ENCODE measurements around the gene ENTPD3.

The ENTPD3 gene, protein sequence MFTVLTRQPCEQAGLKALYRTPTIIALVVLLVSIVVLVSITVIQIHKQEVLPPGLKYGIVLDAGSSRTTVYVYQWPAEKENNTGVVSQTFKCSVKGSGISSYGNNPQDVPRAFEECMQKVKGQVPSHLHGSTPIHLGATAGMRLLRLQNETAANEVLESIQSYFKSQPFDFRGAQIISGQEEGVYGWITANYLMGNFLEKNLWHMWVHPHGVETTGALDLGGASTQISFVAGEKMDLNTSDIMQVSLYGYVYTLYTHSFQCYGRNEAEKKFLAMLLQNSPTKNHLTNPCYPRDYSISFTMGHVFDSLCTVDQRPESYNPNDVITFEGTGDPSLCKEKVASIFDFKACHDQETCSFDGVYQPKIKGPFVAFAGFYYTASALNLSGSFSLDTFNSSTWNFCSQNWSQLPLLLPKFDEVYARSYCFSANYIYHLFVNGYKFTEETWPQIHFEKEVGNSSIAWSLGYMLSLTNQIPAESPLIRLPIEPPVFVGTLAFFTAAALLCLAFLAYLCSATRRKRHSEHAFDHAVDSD

DNA sequence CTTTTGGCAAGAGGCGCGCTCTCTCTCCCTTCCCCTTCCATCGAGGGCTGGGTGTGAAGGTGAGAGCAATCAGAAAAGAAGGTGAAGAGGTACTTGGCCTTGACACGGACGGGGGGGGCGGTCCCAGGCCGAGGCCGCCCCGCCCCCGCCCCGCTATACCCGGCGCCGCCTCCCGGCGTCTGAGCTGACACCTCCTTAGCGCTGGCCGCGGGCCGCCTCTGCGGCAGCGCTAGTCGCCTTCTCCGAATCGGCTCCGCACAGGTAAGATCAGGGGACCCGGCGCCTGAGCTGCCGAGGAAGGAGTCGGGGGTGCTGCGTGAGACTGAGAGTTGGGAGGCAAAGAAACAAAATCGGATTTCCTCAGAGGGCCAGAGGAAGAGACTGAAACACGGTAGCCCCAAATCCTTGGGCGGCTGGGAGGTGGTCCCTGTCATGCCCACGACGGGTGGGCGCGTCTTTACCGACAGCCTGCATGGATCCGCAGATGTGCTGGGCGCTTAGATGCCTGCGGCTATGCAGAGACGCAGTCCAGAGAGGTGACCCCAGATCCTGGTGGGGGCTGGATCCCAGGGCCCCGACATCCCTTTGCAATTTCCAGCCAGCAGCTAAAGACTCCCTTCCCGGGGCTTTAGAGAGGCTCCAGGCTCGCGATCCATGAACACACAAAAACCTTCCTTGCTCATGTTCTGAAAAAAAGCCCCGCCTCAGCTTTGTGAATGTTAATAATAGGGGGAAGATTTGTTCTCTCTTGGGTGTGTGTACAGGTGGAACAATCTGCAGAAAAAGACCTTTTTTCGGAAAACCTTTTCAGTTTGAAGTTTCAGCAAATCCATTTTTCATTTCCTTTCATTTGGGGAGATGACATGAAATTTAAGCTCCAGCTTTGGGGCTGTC lies at the start of gene ENTPD3:
TSS of gene ENTPD3 (plus strand) at position 184 of the 894 bp plus-strand sequence. CDS start 874 bp downstream, outside the sequence.
- Histone ChIP-seq H3K9me3 (ENCODE audit: control insufficient read depth in 5 of 5, low read length in 5 of 5) (no peaks in the 10 kb centered on the region), H3K9ac (ENCODE audit: low read length in 5 of 5) (peak within 1 kb of the TSS in 4 of 5 donors; percentile 3 to 67 (median 65)), H3K27me3 (ENCODE audit: control insufficient read depth in 5 of 5, insufficient read depth in 4 of 5, low read length in 5 of 5) (peaks cover 0 to 9% (median 3%) of the 10 kb centered on the region in 5 donors), H3K4me3 (ENCODE audit: low read depth in 1 of 5, low read length in 5 of 5) (peak within 1 kb of the TSS; percentile 62 to 73 (median 70)), H3K4me1 (ENCODE audit: control insufficient read depth in 5 of 5, insufficient read depth in 5 of 5, low read length in 5 of 5) (peaks cover 0 to 10% (median 10%) of the 10 kb centered on the region in 5 donors), H3K36me3 (ENCODE audit: control insufficient read depth in 5 of 5, insufficient read depth in 5 of 5, low read length in 5 of 5) (peaks cover 0 to 7% (median 5%) of the 10 kb centered on the region in 5 donors), H3K27ac (ENCODE audit: low read depth, low read length) (no peak within 1 kb of the TSS)

DNA sequence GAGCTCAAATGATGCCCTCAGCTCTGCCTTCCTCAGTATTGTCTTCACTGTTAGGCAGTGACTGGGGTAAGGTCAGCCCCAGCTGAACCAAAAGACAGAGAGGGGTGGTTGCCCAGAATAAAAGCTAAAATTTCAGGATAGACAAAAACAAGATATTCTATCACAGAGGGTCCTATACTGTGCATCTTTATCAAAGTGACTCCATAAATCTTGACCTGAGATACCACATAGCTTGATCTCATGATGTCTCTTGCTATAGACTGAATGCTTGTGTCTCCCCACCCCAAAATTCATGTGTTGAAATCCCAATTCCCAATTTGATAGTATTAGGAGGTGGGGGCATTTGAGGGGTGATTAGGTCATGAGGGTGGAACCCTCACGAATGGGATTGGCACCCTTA lies 47.1 kb upstream of the ENTPD3 start:
- no peaks in the 10 kb centered on the region for H3K36me3 ChIP-seq (ENCODE audit: control insufficient read depth in 5 of 5, insufficient read depth in 5 of 5, low read length in 5 of 5)
- no peak overlapping the region for H3K9ac ChIP-seq (ENCODE audit: low read length in 5 of 5)
- H3K27me3 ChIP-seq (ENCODE audit: control insufficient read depth in 5 of 5, insufficient read depth in 4 of 5, low read length in 5 of 5) = no peaks in the 10 kb centered on the region
- H3K4me1 ChIP-seq (ENCODE audit: control insufficient read depth in 5 of 5, insufficient read depth in 5 of 5, low read length in 5 of 5) = no peaks in the 10 kb centered on the region
- no peak overlapping the region for H3K27ac ChIP-seq (ENCODE audit: low read depth, low read length)
- no peak overlapping the region for H3K4me3 ChIP-seq (ENCODE audit: low read depth in 1 of 5, low read length in 5 of 5)
- no peaks in the 10 kb centered on the region for H3K9me3 ChIP-seq (ENCODE audit: control insufficient read depth in 5 of 5, low read length in 5 of 5)

- H3K4me3 ChIP-seq (ENCODE audit: low read depth in 1 of 5, low read length in 5 of 5) = no peak overlapping the region
- no peak overlapping the region for H3K27ac ChIP-seq (ENCODE audit: low read depth, low read length)
- H3K4me1 ChIP-seq (ENCODE audit: control insufficient read depth in 5 of 5, insufficient read depth in 5 of 5, low read length in 5 of 5) = no peaks in the 10 kb centered on the region
- H3K9me3 ChIP-seq (ENCODE audit: control insufficient read depth in 5 of 5, low read length in 5 of 5) = no peaks in the 10 kb centered on the region
- H3K36me3 ChIP-seq (ENCODE audit: control insufficient read depth in 5 of 5, insufficient read depth in 5 of 5, low read length in 5 of 5) = no peaks in the 10 kb centered on the region
- H3K9ac ChIP-seq (ENCODE audit: low read length in 5 of 5) = no peak overlapping the region
- H3K27me3 ChIP-seq (ENCODE audit: control insufficient read depth in 5 of 5, insufficient read depth in 4 of 5, low read length in 5 of 5) = no peaks in the 10 kb centered on the region
Measured at GRCh38 chr3:40340541-40341170, 46.3 kb upstream of the ENTPD3 start.

- Histone ChIP-seq H3K27me3 (ENCODE audit: control insufficient read depth in 5 of 5, insufficient read depth in 4 of 5, low read length in 5 of 5) (no peaks in the 10 kb centered on the region), H3K9ac (ENCODE audit: low read length in 5 of 5) (no peak overlapping the region), H3K27ac (ENCODE audit: low read depth, low read length) (no peak overlapping the region), H3K36me3 (ENCODE audit: control insufficient read depth in 5 of 5, insufficient read depth in 5 of 5, low read length in 5 of 5) (no peaks in the 10 kb centered on the region), H3K9me3 (ENCODE audit: control insufficient read depth in 5 of 5, low read length in 5 of 5) (no peaks in the 10 kb centered on the region), H3K4me3 (ENCODE audit: low read depth in 1 of 5, low read length in 5 of 5) (no peak overlapping the region), H3K4me1 (ENCODE audit: control insufficient read depth in 5 of 5, insufficient read depth in 5 of 5, low read length in 5 of 5) (no peaks in the 10 kb centered on the region)
Measured at GRCh38 chr3:40341671-40342070, 45.3 kb upstream of the ENTPD3 start.

DNA sequence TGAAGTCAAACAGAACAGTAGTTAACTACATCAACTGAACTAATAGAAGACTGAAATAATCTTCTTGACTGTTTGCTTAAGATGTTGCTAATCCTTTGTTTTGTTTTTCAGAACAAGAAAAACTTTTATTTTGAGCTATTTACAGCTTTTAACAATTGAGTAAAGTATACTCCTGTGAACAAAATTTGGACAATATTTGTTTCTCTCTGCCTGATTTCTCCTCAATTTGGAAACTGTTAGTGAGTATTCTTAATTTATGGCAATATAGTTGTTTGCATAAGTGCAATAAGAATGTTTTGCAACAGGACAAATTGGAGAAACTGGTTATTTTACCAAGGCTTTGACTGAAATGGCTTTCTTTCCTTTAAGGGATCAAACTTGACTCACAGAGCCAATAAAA lies 36.5 kb upstream of the ENTPD3 start:
- no peak overlapping the region for H3K9ac ChIP-seq (ENCODE audit: low read length in 5 of 5)
- no peaks in the 10 kb centered on the region for H3K36me3 ChIP-seq (ENCODE audit: control insufficient read depth in 5 of 5, insufficient read depth in 5 of 5, low read length in 5 of 5)
- no peak overlapping the region for H3K4me3 ChIP-seq (ENCODE audit: low read depth in 1 of 5, low read length in 5 of 5)
- H3K27me3 ChIP-seq (ENCODE audit: control insufficient read depth in 5 of 5, insufficient read depth in 4 of 5, low read length in 5 of 5) = no peaks in the 10 kb centered on the region
- H3K9me3 ChIP-seq (ENCODE audit: control insufficient read depth in 5 of 5, low read length in 5 of 5) = peaks cover 0 to 8% (median 0%) of the 10 kb centered on the region in 5 donors
- no peaks in the 10 kb centered on the region for H3K4me1 ChIP-seq (ENCODE audit: control insufficient read depth in 5 of 5, insufficient read depth in 5 of 5, low read length in 5 of 5)
- H3K27ac ChIP-seq (ENCODE audit: low read depth, low read length) = no peak overlapping the region

DNA sequence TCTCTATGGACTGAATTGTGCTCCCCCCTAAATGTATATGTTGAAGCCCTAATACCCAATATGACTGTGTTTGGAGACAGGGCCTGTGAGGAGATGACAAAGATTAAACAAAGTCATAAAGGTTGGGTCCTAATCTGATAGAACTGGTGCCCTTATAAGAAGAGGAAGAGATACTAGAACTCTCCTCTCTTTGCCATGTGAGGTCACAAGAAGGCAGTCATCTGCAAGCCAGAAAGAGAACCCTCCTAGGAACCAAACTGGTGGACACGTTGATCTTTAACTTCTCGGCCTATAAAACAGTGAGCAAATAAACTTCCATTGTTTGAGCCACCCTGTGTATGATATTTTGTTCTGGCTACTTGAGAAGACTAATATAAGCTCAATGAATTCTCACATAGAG lies 31.6 kb upstream of the ENTPD3 start:
- peaks cover 0 to 2% (median 0%) of the 10 kb centered on the region in 5 donors for H3K27me3 ChIP-seq (ENCODE audit: control insufficient read depth in 5 of 5, insufficient read depth in 4 of 5, low read length in 5 of 5)
- no peak overlapping the region for H3K27ac ChIP-seq (ENCODE audit: low read depth, low read length)
- no peaks in the 10 kb centered on the region for H3K4me1 ChIP-seq (ENCODE audit: control insufficient read depth in 5 of 5, insufficient read depth in 5 of 5, low read length in 5 of 5)
- no peak overlapping the region for H3K4me3 ChIP-seq (ENCODE audit: low read depth in 1 of 5, low read length in 5 of 5)
- H3K9ac ChIP-seq (ENCODE audit: low read length in 5 of 5) = no peak overlapping the region
- peaks cover 0 to 4% (median 0%) of the 10 kb centered on the region in 5 donors for H3K9me3 ChIP-seq (ENCODE audit: control insufficient read depth in 5 of 5, low read length in 5 of 5)
- H3K36me3 ChIP-seq (ENCODE audit: control insufficient read depth in 5 of 5, insufficient read depth in 5 of 5, low read length in 5 of 5) = no peaks in the 10 kb centered on the region

- Histone ChIP-seq H3K9me3 (ENCODE audit: control insufficient read depth in 5 of 5, low read length in 5 of 5) (no peaks in the 10 kb centered on the region), H3K4me1 (ENCODE audit: control insufficient read depth in 5 of 5, insufficient read depth in 5 of 5, low read length in 5 of 5) (no peaks in the 10 kb centered on the region), H3K27me3 (ENCODE audit: control insufficient read depth in 5 of 5, insufficient read depth in 4 of 5, low read length in 5 of 5) (peaks cover 0 to 2% (median 0%) of the 10 kb centered on the region in 5 donors), H3K36me3 (ENCODE audit: control insufficient read depth in 5 of 5, insufficient read depth in 5 of 5, low read length in 5 of 5) (no peaks in the 10 kb centered on the region), H3K4me3 (ENCODE audit: low read depth in 1 of 5, low read length in 5 of 5) (no peak overlapping the region), H3K9ac (ENCODE audit: low read length in 5 of 5) (no peak overlapping the region), H3K27ac (ENCODE audit: low read depth, low read length) (no peak overlapping the region)
Measured at GRCh38 chr3:40358454-40358853, 28.5 kb upstream of the ENTPD3 start.

- H3K9me3 ChIP-seq (ENCODE audit: control insufficient read depth in 5 of 5, low read length in 5 of 5) = no peaks in the 10 kb centered on the region
- no peaks in the 10 kb centered on the region for H3K27me3 ChIP-seq (ENCODE audit: control insufficient read depth in 5 of 5, insufficient read depth in 4 of 5, low read length in 5 of 5)
- H3K4me1 ChIP-seq (ENCODE audit: control insufficient read depth in 5 of 5, insufficient read depth in 5 of 5, low read length in 5 of 5) = peaks cover 0 to 7% (median 6%) of the 10 kb centered on the region in 5 donors
- no peaks in the 10 kb centered on the region for H3K36me3 ChIP-seq (ENCODE audit: control insufficient read depth in 5 of 5, insufficient read depth in 5 of 5, low read length in 5 of 5)
- H3K27ac ChIP-seq (ENCODE audit: low read depth, low read length) = no peak overlapping the region
- no peak overlapping the region for H3K4me3 ChIP-seq (ENCODE audit: low read depth in 1 of 5, low read length in 5 of 5)
- H3K9ac ChIP-seq (ENCODE audit: low read length in 5 of 5) = no peak overlapping the region
Measured at GRCh38 chr3:40363674-40364073, 23.3 kb upstream of the ENTPD3 start.

DNA sequence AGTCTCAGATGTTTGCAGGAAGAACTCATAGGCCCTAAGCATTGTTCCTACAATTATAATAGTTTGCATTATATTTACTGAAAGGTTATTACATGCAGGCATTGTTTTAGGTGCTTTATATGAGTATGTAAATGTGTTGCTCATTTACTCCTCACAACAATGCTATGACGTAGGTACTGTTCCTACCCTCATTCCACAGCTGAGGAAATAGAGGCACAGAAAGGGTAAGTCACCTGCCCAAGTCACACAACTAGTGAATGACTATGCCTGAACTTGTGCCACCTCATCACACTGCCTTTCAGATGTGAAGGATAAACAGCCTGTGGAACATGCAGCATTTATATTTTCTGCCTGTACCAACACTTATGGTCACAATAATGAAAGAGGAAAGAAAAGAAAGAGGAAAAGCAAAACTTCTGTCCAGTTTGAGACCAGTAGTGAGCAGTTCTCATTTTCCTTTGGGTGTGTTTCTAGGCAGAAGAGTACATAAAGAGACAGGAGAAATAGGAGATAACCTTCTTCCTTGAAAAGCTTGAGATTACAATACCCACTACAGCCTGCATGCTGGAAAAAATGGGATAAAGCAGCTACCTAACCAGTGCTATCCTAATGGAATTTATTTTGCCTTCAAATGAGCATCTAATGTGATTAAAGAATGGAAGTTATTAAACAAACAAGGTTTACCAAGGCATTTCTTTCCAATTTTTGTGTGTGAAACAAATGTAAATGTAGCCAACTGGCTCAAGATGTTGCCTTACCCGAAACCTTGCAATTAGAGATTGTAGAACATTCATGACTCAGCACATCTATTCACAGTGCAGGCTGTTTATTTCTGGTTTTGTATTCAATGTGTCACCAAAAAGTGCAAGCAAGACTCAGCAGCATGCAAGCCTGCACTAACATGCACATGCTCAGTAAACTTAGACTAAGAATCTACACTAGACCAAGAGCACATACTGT lies 20.5 kb upstream of the ENTPD3 start:
- Histone ChIP-seq H3K9ac (ENCODE audit: low read length in 5 of 5) (no peak overlapping the region), H3K27me3 (ENCODE audit: control insufficient read depth in 5 of 5, insufficient read depth in 4 of 5, low read length in 5 of 5) (no peaks in the 10 kb centered on the region), H3K4me3 (ENCODE audit: low read depth in 1 of 5, low read length in 5 of 5) (no peak overlapping the region), H3K36me3 (ENCODE audit: control insufficient read depth in 5 of 5, insufficient read depth in 5 of 5, low read length in 5 of 5) (no peaks in the 10 kb centered on the region), H3K4me1 (ENCODE audit: control insufficient read depth in 5 of 5, insufficient read depth in 5 of 5, low read length in 5 of 5) (peaks cover 0 to 7% (median 6%) of the 10 kb centered on the region in 5 donors), H3K9me3 (ENCODE audit: control insufficient read depth in 5 of 5, low read length in 5 of 5) (no peaks in the 10 kb centered on the region), H3K27ac (ENCODE audit: low read depth, low read length) (no peak overlapping the region)

Measured in subcutaneous abdominal adipose tissue (tissue), 5 donors.